ES-I3 (cell line): Measurements from ENCODE around the gene TTC34.
"Not testable (repeated sequence)": the region's sequence is repeated elsewhere in the genome, so short reads cannot be mapped to it uniquely, and the experiment has no call there.

Source experiments
- H3K36me3 ChIP-seq: 2 replicates; pipeline ENCODE4 v1.6.1; 2013; ENCODE audit warnings: mild to moderate bottlenecking, low read length, control low read depth, moderate library complexity; ENCODE audit not compliant: insufficient read depth
- H3K4me1 ChIP-seq: 2 replicates; pipeline ENCODE4 v1.6.1; 2013; ENCODE audit warnings: mild to moderate bottlenecking, control low read depth, low read length; ENCODE audit not compliant: insufficient read depth
- H3K9ac ChIP-seq: 2 replicates; pipeline ENCODE4 v1.6.1; 2013; ENCODE audit warnings: low read depth, mild to moderate bottlenecking, low read length, moderate library complexity
- H3K9me3 ChIP-seq: 2 replicates; pipeline ENCODE4 v1.6.1; 2013; ENCODE audit warnings: mild to moderate bottlenecking, low read length, moderate library complexity; ENCODE audit not compliant: control insufficient read depth, insufficient read depth

TTC34 gene

GRCh38 chr1:2786329-2787162, 14.9 kb downstream of the TTC34 start:
- H3K36me3 ChIP-seq, result no peaks in the 10 kb centered on the region
- H3K9me3 ChIP-seq, result no peaks in the 10 kb centered on the region
- no peak overlapping the region for H3K9ac ChIP-seq
- H3K4me1 ChIP-seq, result no peaks in the 10 kb centered on the region

DNA sequence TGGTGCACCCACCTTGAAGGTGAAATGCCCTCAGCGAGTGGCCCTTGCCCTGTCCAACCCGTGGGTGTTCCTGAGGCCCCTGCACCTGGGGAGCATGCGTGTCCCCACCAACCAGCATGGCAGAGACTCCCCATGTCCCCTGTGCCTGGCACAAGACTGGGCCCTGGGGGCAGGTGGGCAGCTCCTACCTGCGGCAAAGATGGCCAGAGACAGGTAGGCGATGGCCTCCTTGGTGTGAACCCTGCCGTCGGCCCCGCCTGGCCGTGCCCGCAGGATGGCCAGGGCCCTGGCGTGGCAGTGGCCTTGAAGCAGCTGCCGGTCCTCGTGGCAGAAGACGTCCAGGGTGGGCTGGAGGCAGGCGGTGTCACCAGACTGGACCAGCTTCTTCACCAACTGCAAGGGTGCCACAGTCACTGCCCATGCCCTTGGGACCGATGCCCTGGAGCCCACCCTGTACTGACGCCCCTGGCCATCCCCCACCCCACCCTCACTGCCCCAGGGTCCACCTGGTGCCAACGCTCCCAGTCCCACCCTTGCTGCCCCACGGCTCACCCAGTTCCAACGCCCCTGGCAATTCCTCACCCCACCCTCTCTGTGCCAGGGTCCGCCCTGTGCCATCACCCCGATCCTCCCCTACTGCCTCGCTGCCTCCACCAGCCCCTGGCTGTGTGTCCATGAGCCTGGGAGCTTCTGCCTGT, 15.7 kb downstream of the TTC34 start:
- Histone ChIP-seq H3K4me1 (no peaks in the 10 kb centered on the region), H3K36me3 (no peaks in the 10 kb centered on the region), H3K9me3 (no peaks in the 10 kb centered on the region), H3K9ac (no peak overlapping the region)

DNA sequence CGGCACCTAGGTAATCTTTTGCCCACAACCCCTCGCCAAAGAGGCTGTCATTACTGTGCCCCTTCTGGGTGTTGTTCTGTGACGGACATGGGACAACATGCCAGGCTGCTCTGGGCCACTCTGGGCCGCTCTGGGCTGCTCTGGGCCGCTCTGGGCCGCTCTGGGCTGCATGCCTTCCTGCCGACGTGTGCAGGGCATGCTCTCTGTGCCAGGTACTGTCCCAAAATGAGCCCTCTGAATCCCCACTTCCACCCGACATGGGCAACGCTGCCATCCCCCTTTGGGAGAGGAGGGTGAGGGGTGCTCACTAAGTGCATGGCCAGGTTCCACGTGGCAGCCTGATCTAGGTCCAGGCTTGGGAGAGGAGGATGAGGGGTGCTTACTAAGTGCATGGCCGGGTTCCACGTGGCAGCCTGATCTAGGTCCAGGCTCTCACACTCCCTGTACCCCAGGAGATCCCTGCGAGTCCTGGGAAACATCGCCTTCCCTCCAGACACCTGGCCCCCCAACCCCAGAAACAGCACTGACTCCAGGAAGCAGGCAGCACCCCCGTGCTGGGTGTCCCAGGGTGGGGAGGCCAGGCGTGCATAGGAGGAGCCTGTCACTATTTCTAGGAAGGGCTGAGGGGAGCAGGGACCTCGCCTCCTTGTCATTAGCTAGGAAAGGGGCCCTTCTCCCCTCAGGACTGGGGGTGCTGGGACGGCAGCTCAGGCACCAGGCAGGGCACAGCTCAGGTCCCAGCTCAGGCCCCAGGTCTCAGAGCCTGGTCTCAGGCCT, 16.5 kb downstream of the TTC34 start:
- Histone ChIP-seq H3K4me1 (no peaks in the 10 kb centered on the region), H3K9ac (no peak overlapping the region), H3K9me3 (no peaks in the 10 kb centered on the region), H3K36me3 (no peaks in the 10 kb centered on the region)

GRCh38 chr1:2783435-2784397, 17.8 kb downstream of the TTC34 start:
- Histone ChIP-seq H3K9ac (no peak overlapping the region), H3K36me3 (no peaks in the 10 kb centered on the region), H3K9me3 (no peaks in the 10 kb centered on the region), H3K4me1 (no peaks in the 10 kb centered on the region)

DNA sequence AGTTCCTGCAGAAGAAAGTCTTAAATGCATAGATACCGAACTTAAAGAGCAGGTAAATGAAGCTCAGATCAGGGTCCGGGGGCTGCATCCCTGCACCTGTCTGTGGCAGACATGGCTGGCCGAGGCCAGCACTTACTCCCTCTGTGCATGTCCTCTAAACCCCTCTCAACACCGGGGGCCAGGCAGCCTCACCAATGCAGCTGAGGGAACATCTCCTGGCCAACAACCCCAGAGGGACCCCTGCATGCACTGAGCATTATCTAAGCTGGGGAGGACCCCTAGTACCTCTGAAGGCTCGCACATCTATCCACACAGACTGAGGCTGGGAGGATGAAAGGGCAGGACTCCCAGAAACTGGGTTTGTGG, 18.4 kb downstream of the TTC34 start:
- Histone ChIP-seq H3K36me3 (no peaks in the 10 kb centered on the region), H3K9me3 (no peaks in the 10 kb centered on the region), H3K9ac (no peak overlapping the region), H3K4me1 (no peaks in the 10 kb centered on the region)

DNA sequence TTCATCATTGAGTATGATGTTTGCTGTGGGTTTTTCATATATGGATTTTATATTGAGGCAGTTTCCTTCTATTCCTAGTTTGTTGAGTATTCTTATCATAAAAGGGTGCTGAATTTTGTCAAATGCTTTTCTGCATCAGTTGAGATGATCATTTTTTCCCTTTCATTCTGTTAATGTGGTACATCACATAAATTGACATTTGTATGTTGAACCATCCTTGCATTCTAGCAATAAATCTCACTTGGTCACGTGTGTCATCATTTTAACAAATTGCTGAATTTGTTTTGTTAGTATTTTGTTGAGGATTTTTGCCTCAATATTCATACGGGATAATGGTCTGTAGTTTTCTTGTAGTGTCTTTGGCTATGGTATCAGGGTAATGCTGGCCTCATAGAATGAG, 19.9 kb downstream of the TTC34 start:
- Histone ChIP-seq H3K9me3 (no peaks in the 10 kb centered on the region), H3K4me1 (no peaks in the 10 kb centered on the region), H3K36me3 (no peaks in the 10 kb centered on the region), H3K9ac (no peak overlapping the region)

- Histone ChIP-seq H3K9me3 (no peaks in the 10 kb centered on the region), H3K4me1 (no peaks in the 10 kb centered on the region), H3K9ac (no peak overlapping the region), H3K36me3 (no peaks in the 10 kb centered on the region)
Observed at GRCh38 chr1:2778220-2778592, 23.3 kb downstream of the TTC34 start.

- no peaks in the 10 kb centered on the region for H3K9me3 ChIP-seq
- no peaks in the 10 kb centered on the region for H3K36me3 ChIP-seq
- no peak overlapping the region for H3K9ac ChIP-seq
- no peaks in the 10 kb centered on the region for H3K4me1 ChIP-seq
Observed at GRCh38 chr1:2777424-2778219, 23.9 kb downstream of the TTC34 start.

- not testable (repeated sequence) for H3K9ac ChIP-seq, H3K9me3 ChIP-seq, H3K4me1 ChIP-seq, H3K36me3 ChIP-seq
Observed at GRCh38 chr1:2775333-2775732, 26.2 kb downstream of the TTC34 start.

DNA sequence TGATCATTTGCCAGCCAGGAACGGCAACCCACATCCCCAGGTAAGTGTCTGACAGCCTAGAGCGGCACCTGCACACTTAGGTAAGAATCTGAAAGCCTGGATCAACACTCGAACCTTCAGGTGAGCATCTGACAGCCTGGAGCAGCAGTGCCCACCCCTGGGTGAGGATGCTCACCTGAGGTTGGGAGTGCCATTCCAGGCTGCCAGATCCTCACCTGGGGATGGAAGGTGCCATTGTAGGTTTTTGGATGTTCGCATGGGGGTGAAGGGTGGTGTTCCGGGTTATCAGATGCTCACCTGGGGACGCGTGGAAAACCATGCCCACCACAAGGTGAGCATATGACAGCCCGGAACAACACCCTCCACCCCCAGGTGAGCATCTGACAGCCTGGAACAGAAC, 33.4 kb downstream of the TTC34 start:
- H3K4me1 ChIP-seq, H3K36me3 ChIP-seq, H3K9ac ChIP-seq, H3K9me3 ChIP-seq: not testable (repeated sequence)

- H3K9me3 ChIP-seq, H3K36me3 ChIP-seq, H3K4me1 ChIP-seq, H3K9ac ChIP-seq: not testable (repeated sequence)
Observed at GRCh38 chr1:2759433-2759832, 42.1 kb downstream of the TTC34 start.

DNA sequence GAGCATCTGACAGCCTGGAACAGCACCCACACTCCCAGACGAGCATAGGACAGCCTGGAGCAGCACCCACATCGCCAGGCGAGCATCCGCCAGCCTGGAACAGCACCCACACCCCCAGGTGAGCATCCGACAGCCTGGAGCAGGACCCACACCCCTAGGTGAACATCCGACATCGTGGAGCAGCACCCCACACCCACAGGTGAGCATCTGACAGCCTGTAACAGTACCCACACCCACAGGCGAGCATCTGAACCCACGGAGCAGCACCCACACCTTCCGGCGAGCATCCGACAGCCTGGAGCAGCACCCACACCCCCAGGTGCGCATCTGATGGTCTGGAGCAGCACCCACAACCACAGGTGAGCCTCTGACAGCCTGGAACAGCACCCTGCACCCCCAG, 44.0 kb downstream of the TTC34 start:
- H3K9ac ChIP-seq, H3K9me3 ChIP-seq, H3K36me3 ChIP-seq, H3K4me1 ChIP-seq: not testable (repeated sequence)

DNA sequence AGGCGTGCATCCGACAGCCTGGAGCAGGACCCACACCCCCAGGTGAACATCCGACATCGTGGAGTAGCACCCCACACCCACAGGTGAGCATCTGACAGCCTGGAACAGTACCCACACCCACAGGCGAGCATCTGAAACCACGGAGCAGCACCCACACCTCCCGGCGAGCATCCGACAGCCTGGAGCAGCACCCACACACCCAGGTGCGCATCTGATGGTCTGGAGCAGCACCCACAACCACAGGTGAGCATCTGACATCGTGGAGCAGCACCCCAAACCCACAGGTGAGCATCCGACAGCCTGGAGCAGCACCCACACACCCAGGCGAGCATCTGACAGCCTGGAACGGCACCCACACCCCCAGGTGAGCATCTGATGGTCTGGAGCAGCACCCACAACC, 46.1 kb downstream of the TTC34 start:
- H3K9me3 ChIP-seq, H3K36me3 ChIP-seq, H3K9ac ChIP-seq, H3K4me1 ChIP-seq: not testable (repeated sequence)
